Keratinocyte (primary cell): ENCODE results near the gene PAX9. TPM values are rescaled to one million over a fixed set of nuclear protein-coding genes. Genes with fewer than 3 reads are reported as not detected.

Source experiments
- DNase-seq: peaks from one replicate; pipeline ENCODE4 v3.0.0-alpha.2; 2011; ENCODE audit warnings: low read depth, missing footprints, low spot score
- FAIRE-seq: peaks from 2 replicates; lab custom pipeline; 2011; peaks lifted over from hg19 to GRCh38; lab: Jason Lieb, UNC
- H2AFZ ChIP-seq: 2 replicates; pipeline ENCODE4 v1.6.0; 2012; ENCODE audit warnings: low read length, control low read depth, inconsistent platforms; ENCODE audit not compliant: control insufficient read depth
- H3K27ac ChIP-seq: 2 replicates; pipeline ENCODE4 v1.5.1; 2011; ENCODE audit warnings: low read length; ENCODE audit not compliant: control insufficient read depth, insufficient read depth
- H3K27me3 ChIP-seq: 3 replicates; pipeline ENCODE4 v1.6.0; 2011; ENCODE audit warnings: low read length; ENCODE audit not compliant: control insufficient read depth, insufficient read depth; ENCODE audit errors: extremely low read depth
- H3K36me3 ChIP-seq, 2 experiments: 2 replicates in 1 of 2; 3 replicates in 1 of 2; pipeline ENCODE4 v1.5.1; 2011; ENCODE audit warnings: low read length in 2 of 2, mild to moderate bottlenecking in 1 of 2; ENCODE audit not compliant: control insufficient read depth in 2 of 2, insufficient read depth in 2 of 2; ENCODE audit errors: extremely low read depth in 1 of 2
- H3K4me1 ChIP-seq: 3 replicates; pipeline ENCODE4 v1.5.1; 2011; ENCODE audit warnings: low read length; ENCODE audit not compliant: control insufficient read depth, insufficient read depth; ENCODE audit errors: extremely low read depth
- H3K4me2 ChIP-seq: 3 replicates; pipeline ENCODE4 v1.6.0; 2011; ENCODE audit warnings: low read depth, low read length; ENCODE audit not compliant: control insufficient read depth, insufficient read depth; ENCODE audit errors: extremely low read depth
- H3K4me3 ChIP-seq, 3 experiments: fragments of 200-600 bp in 1 of 3; sonication (generic) in 1 of 3; 2 replicates in 2 of 3; 3 replicates in 1 of 3; pipeline ENCODE4 v1.5.1; 2011 to 2016; ENCODE audit warnings: low read length in 3 of 3, mild to moderate bottlenecking in 3 of 3, control low read depth in 2 of 3, inconsistent platforms in 1 of 3, low read depth in 1 of 3, mixed read lengths in 1 of 3, mixed run types in 1 of 3, moderate library complexity in 1 of 3; ENCODE audit not compliant: control insufficient read depth in 2 of 3, insufficient read depth in 2 of 3; ENCODE audit errors: extremely low read depth in 1 of 3
- H3K79me2 ChIP-seq: 2 replicates; pipeline ENCODE4 v1.6.0; 2012; ENCODE audit warnings: low read length; ENCODE audit not compliant: control insufficient read depth, insufficient read depth
- H3K9ac ChIP-seq: 3 replicates; pipeline ENCODE4 v1.6.0; 2011; ENCODE audit warnings: low read length; ENCODE audit not compliant: control insufficient read depth, insufficient read depth; ENCODE audit errors: extremely low read depth
- H3K9me1 ChIP-seq: 3 replicates; pipeline ENCODE4 v1.6.0; 2011; ENCODE audit warnings: low read length; ENCODE audit not compliant: control insufficient read depth, insufficient read depth; ENCODE audit errors: extremely low read depth
- H3K9me3 ChIP-seq: 2 replicates; pipeline ENCODE4 v1.5.1; 2012; ENCODE audit warnings: low read depth, low read length; ENCODE audit not compliant: control insufficient read depth
- H4K20me1 ChIP-seq: 3 replicates; pipeline ENCODE4 v1.6.0; 2011; ENCODE audit warnings: low read length; ENCODE audit not compliant: control insufficient read depth, insufficient read depth; ENCODE audit errors: extremely low read depth
- CTCF ChIP-seq, 3 experiments: IDR thresholded peaks in 1 of 3; conservative IDR thresholded peaks in 1 of 3; optimal IDR thresholded peaks in 1 of 3; 2 replicates in 2 of 3; 3 replicates in 1 of 3; pipeline versions ENCODE3 to v1.5.1; 2011; ENCODE audit warnings: low read length in 3 of 3, mild to moderate bottlenecking in 3 of 3, moderate library complexity in 2 of 3, control low read depth in 1 of 3, inconsistent platforms in 1 of 3; ENCODE audit not compliant: insufficient read depth in 2 of 3; ENCODE audit errors: extremely low read depth in 1 of 3
- EZH2 ChIP-seq: IDR thresholded peaks from one replicate; pipeline ENCODE4 v1.6.1; 2012; ENCODE audit warnings: inconsistent platforms, mild to moderate bottlenecking, low read length, moderate library complexity
- dilution Hi-C: fragments of 300-500 bp; cut with MboI; formaldehyde crosslinking; loops from one replicate; pipeline ENCODE4 v1.7.0; 2020; ENCODE audit warnings: low sequenced_read_pairs; ENCODE audit not compliant: extremely low pct_ligation_motif_present
- polyA plus RNA-seq, 5 experiments: library from polyadenylated mRNA; depleted of rRNA in 3 of 5; stranded (reverse) in 3 of 5; stranded (forward) in 1 of 5; unstranded in 1 of 5; fragments of >200 nt; gene quantifications; 1 replicate in 1 of 5; 2 replicates in 3 of 5; 3 replicates in 1 of 5; pipeline versions ENCODE4 v1.2.1 to v1.2.3, GENCODE V29; 2011 to 2012; ENCODE audit warnings: missing spikeins in 2 of 5, low read depth in 1 of 5, low replicate concordance in 1 of 5

PAX9 gene
- polyA plus RNA-seq, 1 donor (not counting 4 experiments of a cell fraction or from before 2014, with no cell fraction given), result 1.1 TPM

- FAIRE-seq (no peak), DNase-seq (no peak)
- dilution Hi-C loops, result no loop called here
- Histone ChIP-seq H3K79me2 (no peaks in the 10 kb centered on the region), H3K9ac (no peak overlapping the region), H3K27ac (no peak overlapping the region), H3K27me3 (no peaks in the 10 kb centered on the region), H3K4me3 (no peak overlapping the region), H3K9me1 (no peaks in the 10 kb centered on the region), H3K9me3 (no peaks in the 10 kb centered on the region), H2AFZ (no peak overlapping the region), H3K4me2 (no peak overlapping the region), H3K36me3 (no peaks in the 10 kb centered on the region), H4K20me1 (no peaks in the 10 kb centered on the region), H3K4me1 (no peaks in the 10 kb centered on the region)
- TF ChIP-seq EZH2 (no peak), CTCF (optimal IDR thresholded peaks at IDR 0.05 in 1 of 3, IDR thresholded peaks at IDR 0.05 in 1 of 3, conservative IDR thresholded peaks at IDR 0.05 in 1 of 3; ENCODE audit: extremely low read depth in 1 of 3, insufficient read depth in 2 of 3, low read length in 3 of 3) (no peak)
Measured at GRCh38 chr14:36700651-36701050, 39.0 kb downstream of the PAX9 start.

GRCh38 chr14:36701132-36701531 is 39.5 kb downstream of the PAX9 start:
- Histone ChIP-seq H3K9me1 (no peaks in the 10 kb centered on the region), H3K27me3 (no peaks in the 10 kb centered on the region), H3K79me2 (no peaks in the 10 kb centered on the region), H3K9ac (no peak overlapping the region), H4K20me1 (no peaks in the 10 kb centered on the region), H3K27ac (no peak overlapping the region), H3K4me2 (no peak overlapping the region), H3K9me3 (no peaks in the 10 kb centered on the region), H3K4me1 (no peaks in the 10 kb centered on the region), H3K36me3 (no peaks in the 10 kb centered on the region), H2AFZ (no peak overlapping the region), H3K4me3 (no peak overlapping the region)
- no peak for DNase-seq
- dilution Hi-C loops, result no loop called here
- TF ChIP-seq CTCF (optimal IDR thresholded peaks at IDR 0.05 in 1 of 3, IDR thresholded peaks at IDR 0.05 in 1 of 3, conservative IDR thresholded peaks at IDR 0.05 in 1 of 3; ENCODE audit: extremely low read depth in 1 of 3, insufficient read depth in 2 of 3, low read length in 3 of 3) (no peak), EZH2 (no peak)
- FAIRE-seq, result no peak
